Epithelial cell of esophagus (primary cell): ENCODE results near the gene CIROP.
A peak's percentile ranks its signal among the peaks of the same experiment; 100 is the strongest.

ENCODE experiments used
- DNase-seq: peaks from one replicate; pipeline ENCODE4 v3.0.0; 2010; ENCODE audit warnings: low read depth
- H3K4me3 ChIP-seq: 2 replicates; pipeline ENCODE4 v1.5.1; 2011; ENCODE audit warnings: mild to moderate bottlenecking, low read length, control low read depth
- TF ChIP-seq, protein P1 (sequence below): IDR thresholded peaks from 2 replicates; pipeline ENCODE4 v1.5.1; 2011; ENCODE audit warnings: low read depth, mild to moderate bottlenecking, low read length, control low read depth, inconsistent platforms; ENCODE audit not compliant: insufficient read depth; ENCODE audit errors: missing control alignments

Gene CIROP

DNA sequence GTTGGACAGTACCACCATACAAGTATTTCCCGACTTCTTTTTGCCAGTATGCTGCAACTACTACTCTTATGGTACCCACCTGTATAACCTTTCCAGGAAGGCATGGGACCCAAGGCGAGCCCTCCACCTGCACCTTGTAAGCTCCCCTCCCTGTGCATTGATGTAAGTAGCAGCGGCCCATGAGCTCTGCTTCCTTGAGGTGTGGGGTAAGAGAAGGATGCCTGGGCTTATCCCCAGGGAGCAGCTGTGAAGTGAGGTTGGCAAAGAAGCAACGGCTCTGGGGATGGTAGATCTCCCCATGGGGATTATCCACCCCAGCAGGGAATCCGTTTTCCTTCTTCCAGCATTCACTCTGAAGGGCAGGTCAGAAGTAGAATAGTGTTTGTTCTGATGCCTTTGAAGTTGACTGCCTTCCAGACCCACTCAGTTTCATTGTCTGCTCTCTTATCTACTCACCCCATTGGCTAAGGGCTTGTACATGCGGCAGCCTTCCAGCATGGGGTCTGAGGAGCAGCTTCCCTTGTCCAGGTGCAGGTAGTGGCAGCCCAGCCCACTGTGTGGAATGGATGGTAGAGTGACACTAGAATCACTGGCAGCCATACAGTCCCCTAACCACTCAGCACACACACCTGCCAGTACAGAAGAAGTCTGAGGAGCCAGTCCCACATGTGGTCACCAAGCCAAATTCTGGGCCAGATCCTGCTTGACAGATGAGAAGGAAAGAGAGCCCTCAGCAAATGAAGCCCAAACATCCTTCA is 3.4 kb downstream of the CIROP start:
- TF ChIP-seq, protein P1, sequence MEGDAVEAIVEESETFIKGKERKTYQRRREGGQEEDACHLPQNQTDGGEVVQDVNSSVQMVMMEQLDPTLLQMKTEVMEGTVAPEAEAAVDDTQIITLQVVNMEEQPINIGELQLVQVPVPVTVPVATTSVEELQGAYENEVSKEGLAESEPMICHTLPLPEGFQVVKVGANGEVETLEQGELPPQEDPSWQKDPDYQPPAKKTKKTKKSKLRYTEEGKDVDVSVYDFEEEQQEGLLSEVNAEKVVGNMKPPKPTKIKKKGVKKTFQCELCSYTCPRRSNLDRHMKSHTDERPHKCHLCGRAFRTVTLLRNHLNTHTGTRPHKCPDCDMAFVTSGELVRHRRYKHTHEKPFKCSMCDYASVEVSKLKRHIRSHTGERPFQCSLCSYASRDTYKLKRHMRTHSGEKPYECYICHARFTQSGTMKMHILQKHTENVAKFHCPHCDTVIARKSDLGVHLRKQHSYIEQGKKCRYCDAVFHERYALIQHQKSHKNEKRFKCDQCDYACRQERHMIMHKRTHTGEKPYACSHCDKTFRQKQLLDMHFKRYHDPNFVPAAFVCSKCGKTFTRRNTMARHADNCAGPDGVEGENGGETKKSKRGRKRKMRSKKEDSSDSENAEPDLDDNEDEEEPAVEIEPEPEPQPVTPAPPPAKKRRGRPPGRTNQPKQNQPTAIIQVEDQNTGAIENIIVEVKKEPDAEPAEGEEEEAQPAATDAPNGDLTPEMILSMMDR, result no peak
- no peak overlapping the region for H3K4me3 ChIP-seq
- no peak for DNase-seq

DNA sequence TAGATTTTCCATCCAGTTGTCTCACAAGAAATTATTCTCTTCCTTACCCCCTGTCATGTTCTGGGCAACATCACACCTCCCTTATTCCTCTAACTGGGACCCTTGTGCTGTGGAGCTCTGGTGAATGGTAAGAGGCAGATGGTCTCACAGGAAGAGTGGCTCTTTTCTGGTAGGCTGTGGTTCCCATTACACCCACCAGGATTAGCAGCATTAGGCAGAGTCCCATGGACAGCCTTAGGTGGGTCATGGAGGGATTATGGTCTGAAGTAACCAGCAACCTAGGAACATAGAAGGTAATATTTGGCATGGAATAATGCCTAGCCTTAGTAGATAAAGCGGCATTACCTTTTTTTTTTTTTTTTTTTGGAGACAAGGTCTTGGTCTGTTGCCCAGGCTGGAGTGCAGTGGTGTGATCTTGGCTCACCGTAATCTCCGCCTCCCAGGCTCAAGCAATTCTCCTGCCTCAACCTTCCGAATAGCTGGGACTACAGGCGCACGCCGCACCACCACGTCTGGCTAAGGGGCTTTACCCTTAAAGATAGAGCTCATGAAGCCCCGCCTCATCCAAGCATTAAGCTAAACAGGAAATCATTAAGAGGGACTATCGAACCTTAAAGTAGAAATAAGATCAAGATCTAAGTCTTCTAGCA is 5.5 kb downstream of the CIROP start:
- DNase-seq, result no peak
- H3K4me3 ChIP-seq, result no peak overlapping the region
- TF ChIP-seq, protein P1, result peak; percentile 18

DNA sequence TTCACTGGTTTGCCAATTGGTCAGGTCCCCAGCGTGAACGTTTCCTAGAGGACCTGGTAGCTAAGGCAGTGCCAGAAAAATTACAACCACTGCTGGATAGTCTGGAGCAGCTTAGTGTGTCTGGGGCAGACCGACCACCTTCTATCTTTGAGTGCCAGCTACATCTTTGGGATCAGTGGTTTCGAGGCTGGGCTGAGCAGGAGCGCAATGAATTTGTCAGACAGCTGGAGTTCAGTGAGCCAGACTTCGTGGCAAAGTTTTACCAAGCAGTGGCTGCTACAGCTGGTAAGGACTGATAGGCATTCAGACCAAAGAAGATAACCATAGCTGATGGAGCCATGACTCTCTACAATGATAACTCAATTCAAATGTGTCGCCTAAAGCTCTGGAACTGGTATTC is 7.0 kb downstream of the CIROP start:
- DNase-seq, result no peak
- H3K4me3 ChIP-seq, result no peak overlapping the region
- TF ChIP-seq, protein P1, result no peak

DNA sequence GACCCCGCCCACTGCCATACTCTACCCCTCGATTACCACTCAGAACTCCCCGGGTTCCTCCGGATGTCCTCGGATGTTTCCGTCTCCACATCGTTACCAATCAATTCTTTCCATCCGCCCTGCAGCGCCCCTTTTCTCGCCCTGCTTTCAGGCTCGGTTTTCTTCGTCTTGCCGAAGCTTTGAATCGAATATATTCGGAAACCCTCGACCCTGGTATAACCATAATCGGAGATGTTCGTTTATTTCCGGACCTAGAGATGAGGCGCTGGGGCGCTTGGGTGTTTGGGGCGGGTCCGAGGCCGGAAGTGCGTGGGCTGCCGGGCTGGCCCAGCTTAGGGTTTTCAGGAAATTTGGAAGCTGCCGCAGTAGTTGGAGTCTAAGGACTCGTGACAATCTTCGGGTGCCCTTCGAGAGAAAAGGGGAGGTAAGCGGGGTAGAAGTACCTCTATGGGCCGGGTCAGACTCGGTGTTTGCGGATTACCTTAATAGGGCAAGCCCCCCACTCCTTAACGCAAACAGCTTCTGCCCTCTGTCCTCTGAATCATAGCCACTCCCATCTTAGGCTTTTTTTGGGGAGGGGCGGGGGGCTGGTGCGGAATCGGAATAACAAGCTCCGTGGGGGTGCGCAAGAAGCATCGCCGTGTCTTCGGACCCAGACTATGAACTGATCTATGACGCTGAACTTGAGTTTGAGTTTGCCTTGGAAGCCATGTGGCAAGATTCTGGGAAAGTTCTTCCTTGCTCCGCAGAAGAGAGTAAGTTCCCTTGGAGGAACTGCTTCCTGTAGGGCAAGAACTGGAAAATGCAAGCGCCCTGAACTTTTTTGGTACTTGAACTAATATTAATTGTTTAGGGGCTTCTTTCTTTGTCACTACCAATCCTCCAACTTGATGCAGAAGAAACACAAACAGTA is 9.3 kb downstream of the CIROP start, which contains the start of gene C14orf119:
Gene C14orf119 (plus strand): TSS at position 310 of the 913 bp plus-strand sequence. CDS start 2,154 bp downstream, outside the sequence.
- H3K4me3 ChIP-seq, result peak within 1 kb of the TSS; percentile 93
- DNase-seq, result peak; percentile 99
- TF ChIP-seq, protein P1, result no peak

GRCh38 chr14:23094666-23095195 is 10.1 kb downstream of the CIROP start, which contains the start of gene ACIN1:
Gene ACIN1, minus strand, starts transcription at chr14:23095136. Its CDS starts 24 bp downstream, at chr14:23095112.
- TF ChIP-seq, protein P1, result no peak
- H3K4me3 ChIP-seq, result peak within 1 kb of the TSS; percentile 93
- DNase-seq, result peak; percentile 79

DNA sequence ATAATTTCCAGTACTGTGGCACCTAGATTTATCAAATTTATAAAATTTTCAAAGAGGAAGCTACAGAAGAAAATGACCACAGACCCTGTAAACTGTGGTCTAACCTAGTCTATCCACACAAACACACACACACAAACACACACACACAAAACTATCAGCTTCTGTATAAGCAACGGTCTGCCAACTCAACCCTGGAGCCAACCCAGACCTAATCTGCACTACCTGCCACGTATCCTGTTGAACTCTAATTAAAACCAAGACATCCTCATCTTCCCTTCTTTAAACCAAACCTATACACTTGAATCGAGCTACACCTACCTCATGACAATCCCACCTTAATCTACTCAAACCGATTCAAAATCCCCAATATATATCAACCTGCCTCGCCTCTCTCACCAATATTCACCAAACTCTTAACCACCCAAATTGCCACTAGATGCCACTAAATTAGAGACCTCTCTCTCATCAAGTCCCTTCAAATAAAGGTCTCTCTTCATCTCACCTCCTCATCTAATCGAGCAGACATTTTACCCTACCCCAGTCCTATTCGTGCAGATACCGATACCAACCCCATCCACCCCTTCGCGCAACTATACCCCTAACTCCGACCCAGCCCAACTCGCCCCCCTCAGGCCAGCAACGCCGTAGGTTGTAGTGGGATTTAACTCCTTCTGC is 10.7 kb downstream of the CIROP start:
- H3K4me3 ChIP-seq, result peak overlapping the region; percentile 93
- no peak for DNase-seq
- TF ChIP-seq, protein P1, result no peak
